IPS-20b (cell line): Measurements from ENCODE around the gene DLG3.
"Not testable (repeated sequence)": the region's sequence is repeated elsewhere in the genome, so short reads cannot be mapped to it uniquely, and the experiment has no call there.

Experiments used
- H3K27ac ChIP-seq: one replicate; pipeline ENCODE4 v1.5.1; 2013; ENCODE audit warnings: low read length
- H3K27me3 ChIP-seq: 2 replicates; pipeline ENCODE4 v1.6.1; 2013; ENCODE audit warnings: mild to moderate bottlenecking, low read length, inconsistent platforms; ENCODE audit not compliant: insufficient read depth
- H3K36me3 ChIP-seq: 2 replicates; pipeline ENCODE4 v1.6.1; 2013; ENCODE audit warnings: low read depth, mild to moderate bottlenecking, inconsistent platforms, low read length, moderate library complexity; ENCODE audit not compliant: insufficient read depth
- H3K4me1 ChIP-seq: 2 replicates; pipeline ENCODE4 v1.6.1; 2013; ENCODE audit warnings: mild to moderate bottlenecking, control low read depth, inconsistent platforms, low read length, moderate library complexity; ENCODE audit not compliant: insufficient read depth
- H3K4me3 ChIP-seq: 2 replicates; pipeline ENCODE4 v1.5.1; 2013; ENCODE audit warnings: mild to moderate bottlenecking, low read length, inconsistent platforms
- H3K9ac ChIP-seq: 2 replicates; pipeline ENCODE4 v1.6.1; 2013; ENCODE audit warnings: low read depth, mild to moderate bottlenecking, inconsistent platforms, low read length, moderate library complexity
- H3K9me3 ChIP-seq: 2 replicates; pipeline ENCODE4 v1.6.1; 2013; ENCODE audit warnings: mild to moderate bottlenecking, low read depth, low read length, inconsistent platforms; ENCODE audit not compliant: insufficient read depth

DLG3 gene

DNA sequence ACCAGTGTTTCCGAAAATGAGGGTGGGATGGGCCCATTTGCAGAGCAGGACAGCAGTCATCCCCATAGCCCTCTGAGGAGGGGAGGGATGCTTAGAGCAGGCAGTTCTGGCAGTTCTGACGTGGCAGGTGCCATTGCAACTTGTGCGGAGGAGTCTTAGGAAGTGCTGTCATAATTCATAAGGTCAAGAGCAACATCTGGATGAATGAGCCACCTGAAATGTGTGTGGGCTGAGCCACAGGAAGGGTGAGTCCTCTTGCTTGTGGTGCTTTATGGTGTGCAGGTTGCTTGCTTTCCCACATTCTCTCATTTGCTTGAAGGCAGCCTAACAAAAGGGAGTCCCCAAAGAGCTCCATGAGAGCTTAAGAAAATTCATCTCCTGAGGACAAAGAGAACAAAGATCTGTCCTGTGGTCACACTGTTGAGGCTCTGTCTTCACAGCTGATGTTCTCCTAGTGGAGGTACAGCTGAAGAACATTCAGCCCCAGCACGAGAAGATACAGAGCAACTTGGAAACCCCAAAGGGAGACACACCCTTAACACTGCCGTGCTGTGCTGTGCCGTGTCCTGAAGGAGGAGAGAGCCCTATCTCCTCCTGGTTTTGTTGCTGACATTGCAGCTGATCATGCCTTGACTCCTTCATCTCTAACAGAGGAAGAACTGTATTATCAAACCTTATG, 60.3 kb downstream of the DLG3 start:
- Histone ChIP-seq H3K36me3 (peaks cover 54% of the 10 kb centered on the region), H3K9me3 (no peaks in the 10 kb centered on the region), H3K27me3 (no peaks in the 10 kb centered on the region), H3K4me3 (no peak overlapping the region), H3K4me1 (peaks cover 6% of the 10 kb centered on the region; the same call in 1 of the 2 replicates), H3K27ac (no peak overlapping the region), H3K9ac (no peak overlapping the region)

DNA sequence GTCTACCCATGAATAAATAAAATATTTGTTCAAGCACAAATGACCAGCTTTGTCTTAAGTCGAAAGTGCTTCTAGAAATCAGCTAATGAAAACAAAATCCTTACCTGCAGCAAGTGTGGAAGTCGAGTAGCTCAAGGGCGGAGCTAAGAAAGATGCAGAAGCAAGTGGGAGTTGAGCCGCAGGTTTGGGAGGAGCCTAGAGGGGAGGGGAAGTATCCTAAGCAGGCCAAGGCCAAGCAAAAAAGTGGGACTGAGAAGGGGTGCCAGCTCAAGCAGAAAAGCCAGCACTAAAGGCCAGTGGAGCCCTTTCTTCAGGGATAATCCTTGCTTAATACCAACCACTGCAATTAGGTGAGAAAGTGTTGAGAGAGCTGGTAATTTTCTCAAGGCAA, 60.8 kb downstream of the DLG3 start:
- Histone ChIP-seq H3K27me3 (no peaks in the 10 kb centered on the region), H3K27ac (no peak overlapping the region), H3K9me3 (no peaks in the 10 kb centered on the region), H3K36me3 (peaks cover 49% of the 10 kb centered on the region), H3K9ac (no peak overlapping the region), H3K4me3 (no peak overlapping the region), H3K4me1 (peaks cover 6% of the 10 kb centered on the region; the same call in 1 of the 2 replicates)

DNA sequence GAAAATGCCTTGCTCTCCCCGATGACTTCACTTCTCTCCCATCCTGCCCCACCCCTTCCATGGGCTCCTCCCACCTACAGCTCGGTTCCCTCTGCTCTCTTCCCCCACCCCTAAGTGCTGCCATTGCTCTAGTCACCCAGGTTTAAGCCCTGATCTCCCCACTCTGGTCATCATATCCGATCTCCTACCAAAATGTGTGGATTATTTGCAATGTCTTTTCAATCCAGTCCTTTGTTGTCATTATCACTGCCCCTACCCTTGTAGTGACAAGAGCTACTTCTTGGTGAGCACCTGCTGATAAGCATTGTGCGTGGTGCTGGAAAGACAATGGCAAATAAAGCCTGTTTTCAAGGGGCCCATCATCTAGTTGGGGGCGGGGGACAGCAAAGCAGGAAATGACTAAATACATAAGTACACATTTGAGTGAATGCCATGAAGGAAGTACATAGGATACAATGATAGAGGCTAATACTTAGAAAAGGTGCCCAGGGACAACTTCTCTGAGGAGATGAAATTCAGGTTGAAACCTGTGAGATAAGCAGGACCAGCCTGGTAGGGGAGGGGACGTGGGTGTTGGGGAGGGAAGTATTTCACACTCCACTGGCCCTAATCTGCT, 63.8 kb downstream of the DLG3 start:
- no peak overlapping the region for H3K4me3 ChIP-seq
- H3K9ac ChIP-seq = no peak overlapping the region
- peaks cover 6% of the 10 kb centered on the region; the same call in 1 of the 2 replicates for H3K4me1 ChIP-seq
- H3K27ac ChIP-seq = no peak overlapping the region
- H3K9me3 ChIP-seq = no peaks in the 10 kb centered on the region
- peaks cover 20% of the 10 kb centered on the region; the same call in 1 of the 2 replicates for H3K36me3 ChIP-seq
- no peaks in the 10 kb centered on the region for H3K27me3 ChIP-seq

DNA sequence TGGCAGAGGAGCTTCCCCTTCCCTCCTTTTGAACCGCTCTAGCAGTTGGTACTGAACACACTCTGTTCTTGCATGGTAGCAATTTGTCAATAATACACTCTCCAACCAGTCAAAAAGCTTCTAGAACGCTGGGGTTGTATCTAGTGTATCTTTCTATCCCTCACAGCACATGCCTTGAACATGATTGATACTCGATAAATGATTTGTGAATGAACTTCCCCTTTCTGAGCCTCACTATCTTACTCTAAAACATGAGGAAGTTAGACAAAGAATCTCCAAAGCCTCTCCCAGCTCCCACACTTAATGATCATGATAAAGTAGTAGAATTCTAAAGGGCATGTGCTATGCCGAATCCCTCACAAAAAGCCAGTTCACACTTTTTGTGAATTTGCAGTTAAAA, 64.4 kb downstream of the DLG3 start:
- H3K36me3 ChIP-seq = peaks cover 13% of the 10 kb centered on the region; the same call in 1 of the 2 replicates
- H3K27ac ChIP-seq = no peak overlapping the region
- H3K4me1 ChIP-seq = peaks cover 6% of the 10 kb centered on the region; the same call in 1 of the 2 replicates
- H3K27me3 ChIP-seq = no peaks in the 10 kb centered on the region
- H3K9ac ChIP-seq = no peak overlapping the region
- no peak overlapping the region for H3K4me3 ChIP-seq
- no peaks in the 10 kb centered on the region for H3K9me3 ChIP-seq

DNA sequence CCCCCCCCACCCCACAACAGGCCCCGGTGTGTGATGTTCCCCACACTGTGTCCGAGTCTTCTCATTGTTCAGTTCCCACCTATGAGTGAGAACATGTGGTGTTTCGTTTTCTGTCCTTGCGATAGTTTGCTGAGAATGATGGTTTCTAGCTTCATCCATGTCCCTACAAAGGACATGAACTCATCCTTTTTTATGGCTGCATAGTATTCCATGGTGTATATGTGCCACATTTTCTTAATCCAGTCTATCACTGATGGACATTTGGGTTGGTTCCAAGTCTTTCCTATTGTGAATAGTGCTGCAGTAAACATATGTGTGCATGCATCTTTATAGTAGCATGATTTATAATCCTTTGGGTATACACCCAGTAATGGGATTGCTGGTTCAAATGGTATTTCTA, 70.6 kb downstream of the DLG3 start:
- not testable (repeated sequence) for H3K27ac ChIP-seq, H3K27me3 ChIP-seq, H3K36me3 ChIP-seq

DNA sequence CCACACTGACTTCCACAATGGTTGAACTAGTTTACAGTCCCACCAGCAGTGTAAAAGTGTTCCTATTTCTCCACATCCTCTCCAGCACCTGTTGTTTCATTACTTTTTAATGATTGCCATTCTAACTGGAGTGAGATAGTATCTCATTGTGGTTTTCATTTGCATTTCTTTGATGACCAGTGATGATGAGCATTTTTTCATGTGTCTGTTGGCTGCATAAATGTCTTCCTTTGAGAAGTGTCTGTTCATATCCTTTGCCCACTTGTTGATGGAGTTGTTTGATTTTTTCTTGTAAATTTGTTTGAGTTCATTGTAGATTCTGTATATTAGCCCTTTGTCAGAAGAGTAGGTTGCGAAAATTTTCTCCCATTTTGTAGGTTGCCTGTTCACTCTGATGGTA, 71.1 kb downstream of the DLG3 start:
- H3K27ac ChIP-seq, H3K9ac ChIP-seq, H3K9me3 ChIP-seq: not testable (repeated sequence)

More for the DNA sequence above, 70.6 kb downstream of the DLG3 start:
- not testable (repeated sequence) for H3K9me3 ChIP-seq, H3K4me3 ChIP-seq, H3K9ac ChIP-seq, H3K4me1 ChIP-seq

DNA sequence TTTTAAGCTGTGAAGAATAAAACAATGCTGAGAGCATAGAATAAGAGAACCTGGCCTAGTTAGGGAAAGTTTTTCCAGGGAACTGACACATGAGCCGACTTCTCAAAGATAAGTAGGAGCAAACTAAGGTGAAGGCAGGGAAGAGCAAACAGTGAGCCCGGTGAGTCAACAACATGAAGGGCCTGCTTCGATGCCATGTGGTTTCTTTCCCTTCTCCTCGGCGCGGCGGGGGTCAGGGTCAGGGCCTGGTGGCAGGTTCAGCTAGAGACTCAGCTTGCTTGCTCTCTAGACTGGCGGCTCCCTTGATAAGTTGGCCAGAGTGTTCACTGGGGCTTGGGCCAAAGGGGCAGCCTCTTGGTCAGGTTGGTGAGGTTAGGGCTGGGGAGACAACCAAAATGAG, 81.1 kb downstream of the DLG3 start:
- H3K36me3 ChIP-seq = no peaks in the 10 kb centered on the region
- peaks cover 4% of the 10 kb centered on the region; the same call in 1 of the 2 replicates for H3K9me3 ChIP-seq
- H3K27me3 ChIP-seq = no peaks in the 10 kb centered on the region
- H3K4me1 ChIP-seq = no peaks in the 10 kb centered on the region
- no peak overlapping the region for H3K9ac ChIP-seq
- H3K4me3 ChIP-seq = no peak overlapping the region
- H3K27ac ChIP-seq = no peak overlapping the region

More for the DNA sequence above, 71.1 kb downstream of the DLG3 start:
- H3K4me3 ChIP-seq, H3K4me1 ChIP-seq, H3K36me3 ChIP-seq, H3K27me3 ChIP-seq: not testable (repeated sequence)

DNA sequence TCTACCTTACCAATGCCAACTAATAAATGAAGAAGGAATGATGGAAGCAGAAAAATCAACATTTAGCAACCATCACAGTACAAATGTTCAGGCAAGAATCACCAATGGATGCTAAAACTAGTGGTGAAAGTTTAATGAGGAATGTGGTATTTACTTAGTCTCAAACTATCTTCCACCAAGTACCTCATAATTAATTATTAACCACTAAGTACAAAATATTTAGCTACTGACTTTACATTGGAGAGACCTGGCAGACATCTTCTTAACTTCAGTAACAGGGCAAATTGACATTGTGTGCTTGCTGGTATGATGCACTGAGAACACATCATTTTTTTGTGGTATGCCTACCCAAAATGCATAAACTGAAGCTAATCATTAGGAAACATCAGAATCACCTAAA, 82.4 kb downstream of the DLG3 start:
- Histone ChIP-seq H3K9me3 (no peaks in the 10 kb centered on the region), H3K9ac (no peak overlapping the region), H3K4me1 (no peaks in the 10 kb centered on the region), H3K27me3 (no peaks in the 10 kb centered on the region), H3K36me3 (no peaks in the 10 kb centered on the region), H3K4me3 (no peak overlapping the region), H3K27ac (no peak overlapping the region)

DNA sequence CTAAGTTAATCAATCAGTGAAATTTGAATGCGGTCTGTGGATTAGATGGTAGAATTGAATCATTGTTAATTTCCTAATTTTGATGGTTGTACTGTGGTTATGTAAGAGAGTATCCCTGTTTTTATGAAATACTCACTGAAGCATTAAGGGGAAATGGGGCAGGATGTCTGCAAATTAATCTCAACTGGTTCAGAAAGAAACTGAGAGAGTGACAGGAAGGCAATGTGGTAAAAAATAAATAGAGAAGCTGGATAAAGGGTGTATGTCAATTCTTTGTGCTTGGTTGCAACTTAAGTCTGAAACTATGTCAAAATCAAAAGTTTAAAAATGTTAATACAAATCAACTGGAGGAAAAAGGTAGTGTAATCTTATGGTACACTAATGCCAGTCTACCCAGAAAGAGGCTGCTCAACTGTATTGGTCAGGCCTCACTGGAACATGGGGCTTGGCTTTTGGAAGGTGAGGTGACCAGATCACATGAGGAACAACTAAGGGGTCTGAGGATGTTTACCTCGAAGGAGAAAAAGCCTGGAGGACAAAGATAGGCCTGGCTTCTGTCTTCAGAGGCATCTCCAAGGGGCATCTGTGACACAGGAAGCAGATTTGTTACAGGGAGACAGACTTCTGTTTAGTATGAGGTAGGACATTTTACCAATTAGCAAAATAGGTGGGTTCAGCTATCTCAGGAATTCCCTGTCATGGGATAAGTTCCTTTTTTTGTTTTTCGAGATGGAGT, 83.1 kb downstream of the DLG3 start:
- no peaks in the 10 kb centered on the region for H3K4me1 ChIP-seq
- no peaks in the 10 kb centered on the region for H3K36me3 ChIP-seq
- H3K9ac ChIP-seq = no peak overlapping the region
- H3K27ac ChIP-seq = no peak overlapping the region
- no peak overlapping the region for H3K4me3 ChIP-seq
- no peaks in the 10 kb centered on the region for H3K9me3 ChIP-seq
- H3K27me3 ChIP-seq = no peaks in the 10 kb centered on the region

DNA sequence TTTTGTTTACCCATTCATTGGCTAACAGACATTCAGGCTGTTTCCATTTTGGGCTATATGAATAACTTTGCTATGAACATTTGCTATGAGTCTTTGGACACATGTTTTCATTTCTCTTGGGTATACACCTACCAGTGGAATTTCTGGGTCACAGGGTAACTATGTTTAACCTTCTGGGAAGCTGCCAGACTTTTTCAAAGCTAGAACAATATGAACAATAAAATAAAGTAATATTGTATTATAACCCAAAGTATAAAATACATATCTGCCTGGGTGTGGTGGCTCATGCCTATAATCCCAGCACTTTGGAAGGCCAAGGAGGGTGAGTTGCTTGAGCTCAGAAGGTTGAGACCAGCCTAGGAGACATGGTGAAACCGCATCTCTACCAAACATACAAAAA, 90.6 kb downstream of the DLG3 start:
- H3K9ac ChIP-seq = no peak overlapping the region
- no peak overlapping the region for H3K27ac ChIP-seq
- no peaks in the 10 kb centered on the region for H3K36me3 ChIP-seq
- H3K4me3 ChIP-seq = no peak overlapping the region
- no peaks in the 10 kb centered on the region for H3K9me3 ChIP-seq
- no peaks in the 10 kb centered on the region for H3K4me1 ChIP-seq
- no peaks in the 10 kb centered on the region for H3K27me3 ChIP-seq

DNA sequence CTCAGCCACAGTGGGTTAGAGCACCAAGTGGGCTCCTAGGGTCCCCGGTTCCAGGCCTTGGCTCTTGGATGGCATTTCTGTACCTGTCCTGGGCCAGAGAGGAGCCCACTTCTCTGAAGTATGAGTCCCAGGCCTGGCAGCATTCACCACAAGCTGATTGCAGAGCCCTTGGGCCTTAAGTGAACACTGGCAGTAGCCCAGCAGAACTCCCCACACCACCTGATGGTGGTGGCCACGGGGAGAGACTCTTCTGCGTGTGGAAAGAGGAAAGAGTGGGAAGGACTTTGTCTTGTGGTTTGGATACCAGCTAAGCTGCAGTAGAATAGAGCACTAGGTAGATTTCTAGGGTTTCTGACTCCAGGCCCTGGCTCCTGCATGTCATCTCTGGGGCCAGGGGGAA, 104.8 kb downstream of the DLG3 start:
- H3K4me3 ChIP-seq = no peak overlapping the region
- H3K4me1 ChIP-seq = no peaks in the 10 kb centered on the region
- no peaks in the 10 kb centered on the region for H3K9me3 ChIP-seq

More for the DNA sequence above, 104.8 kb downstream of the DLG3 start:
- H3K36me3 ChIP-seq = no peaks in the 10 kb centered on the region
- H3K27ac ChIP-seq = no peak overlapping the region
- H3K9ac ChIP-seq = no peak overlapping the region
- H3K27me3 ChIP-seq = no peaks in the 10 kb centered on the region
